Bronchial epithelial cell (primary cell): Measurements from ENCODE around the gene ACOX3. TPM values are rescaled to one million over a fixed set of nuclear protein-coding genes. Genes with fewer than 3 reads are reported as not detected.
A peak's percentile ranks its signal among the peaks of the same experiment; 100 is the strongest.

Source experiments
- DNase-seq: peaks from one replicate; pipeline ENCODE4 v3.0.0-alpha.2; 2010; ENCODE audit warnings: low read depth
- FAIRE-seq: peaks from 2 replicates; lab custom pipeline; 2011; peaks lifted over from hg19 to GRCh38; lab: Jason Lieb, UNC
- H3K27me3 ChIP-seq: 2 replicates; pipeline ENCODE4 v1.5.1; 2011; ENCODE audit warnings: low read length; ENCODE audit not compliant: control insufficient read depth, insufficient read depth
- H3K36me3 ChIP-seq: 2 replicates; pipeline ENCODE4 v1.5.1; 2011; ENCODE audit warnings: low read length; ENCODE audit not compliant: control insufficient read depth, insufficient read depth
- H3K4me3 ChIP-seq: 2 replicates; pipeline ENCODE4 v1.5.1; 2011; ENCODE audit warnings: mild to moderate bottlenecking, low read depth, low read length, control low read depth
- CTCF ChIP-seq: IDR thresholded peaks from 2 replicates; pipeline ENCODE4 v1.5.1; 2011; ENCODE audit warnings: mild to moderate bottlenecking, moderate library complexity, low read length, control low read depth, inconsistent platforms; ENCODE audit not compliant: insufficient read depth, severe bottlenecking
- total RNA-seq: library from RNA; depleted of rRNA; stranded (reverse); fragments of >200 nt; gene quantifications from 2 replicates; pipeline ENCODE4 v1.2.1, GENCODE V29; 2014

ACOX3 gene
- total RNA-seq, 1 donor from 2014 or later = 12.4 TPM

GRCh38 chr4:8464381-8464780 lies 23.9 kb upstream of the ACOX3 start:
- FAIRE-seq = no peak
- Histone ChIP-seq H3K27me3 (no peaks in the 10 kb centered on the region), H3K36me3 (peaks cover 16% of the 10 kb centered on the region), H3K4me3 (no peak overlapping the region)
- no peak for TF ChIP-seq CTCF
- DNase-seq = no peak

GRCh38 chr4:8463811-8464210 lies 23.3 kb upstream of the ACOX3 start:
- Histone ChIP-seq H3K27me3 (no peaks in the 10 kb centered on the region), H3K4me3 (no peak overlapping the region), H3K36me3 (peaks cover 11% of the 10 kb centered on the region)
- DNase-seq = no peak
- no peak for FAIRE-seq
- no peak for TF ChIP-seq CTCF

GRCh38 chr4:8461616-8462015 lies 21.1 kb upstream of the ACOX3 start:
- Histone ChIP-seq H3K36me3 (peaks cover 6% of the 10 kb centered on the region), H3K27me3 (no peaks in the 10 kb centered on the region), H3K4me3 (no peak overlapping the region)
- DNase-seq (no peak), FAIRE-seq (no peak)
- no peak for TF ChIP-seq CTCF

GRCh38 chr4:8461086-8461485 lies 20.6 kb upstream of the ACOX3 start:
- peaks cover 7% of the 10 kb centered on the region for H3K36me3 ChIP-seq
- no peak overlapping the region for H3K4me3 ChIP-seq
- no peaks in the 10 kb centered on the region for H3K27me3 ChIP-seq
- no peak for DNase-seq
- no peak for TF ChIP-seq CTCF
- no peak for FAIRE-seq

- Histone ChIP-seq H3K36me3 (peaks cover 10% of the 10 kb centered on the region), H3K4me3 (no peak overlapping the region), H3K27me3 (no peaks in the 10 kb centered on the region)
- no peak for DNase-seq
- FAIRE-seq = no peak
- TF ChIP-seq CTCF = no peak
These were observed 19.4 kb upstream of the ACOX3 start for GRCh38 chr4:8459867-8460445.

- FAIRE-seq = peak; percentile 88
These were observed 17.2 kb upstream of the ACOX3 start for GRCh38 chr4:8457646-8458252.

More at GRCh38 chr4:8457646-8458252, 17.2 kb upstream of the ACOX3 start:
- no peak for DNase-seq
- Histone ChIP-seq H3K36me3 (peaks cover 20% of the 10 kb centered on the region), H3K27me3 (no peaks in the 10 kb centered on the region), H3K4me3 (no peak overlapping the region)
- no peak for TF ChIP-seq CTCF
